ENCODE results near the gene LENG9.

Gene LENG9

GRCh38 chr19:54418930-54419800, 44.4 kb downstream of the LENG9 start:
- H3K36me3 ChIP-seq (ENCODE audit: control insufficient read depth, insufficient read depth, low read length), result no peaks in the 10 kb centered on the region
- peaks cover 38% of the 10 kb centered on the region for H3K27me3 ChIP-seq (ENCODE audit: control insufficient read depth, insufficient read depth, low read length)
- no peak overlapping the region for H3K4me3 ChIP-seq (ENCODE audit: low read length)
- H3K4me1 ChIP-seq (ENCODE audit: control insufficient read depth, insufficient read depth, low read length), result no peaks in the 10 kb centered on the region
- H3K27ac ChIP-seq (ENCODE audit: low read depth, low read length), result no peak overlapping the region
- no peak overlapping the region for H3K9ac ChIP-seq (ENCODE audit: low read length)

DNA sequence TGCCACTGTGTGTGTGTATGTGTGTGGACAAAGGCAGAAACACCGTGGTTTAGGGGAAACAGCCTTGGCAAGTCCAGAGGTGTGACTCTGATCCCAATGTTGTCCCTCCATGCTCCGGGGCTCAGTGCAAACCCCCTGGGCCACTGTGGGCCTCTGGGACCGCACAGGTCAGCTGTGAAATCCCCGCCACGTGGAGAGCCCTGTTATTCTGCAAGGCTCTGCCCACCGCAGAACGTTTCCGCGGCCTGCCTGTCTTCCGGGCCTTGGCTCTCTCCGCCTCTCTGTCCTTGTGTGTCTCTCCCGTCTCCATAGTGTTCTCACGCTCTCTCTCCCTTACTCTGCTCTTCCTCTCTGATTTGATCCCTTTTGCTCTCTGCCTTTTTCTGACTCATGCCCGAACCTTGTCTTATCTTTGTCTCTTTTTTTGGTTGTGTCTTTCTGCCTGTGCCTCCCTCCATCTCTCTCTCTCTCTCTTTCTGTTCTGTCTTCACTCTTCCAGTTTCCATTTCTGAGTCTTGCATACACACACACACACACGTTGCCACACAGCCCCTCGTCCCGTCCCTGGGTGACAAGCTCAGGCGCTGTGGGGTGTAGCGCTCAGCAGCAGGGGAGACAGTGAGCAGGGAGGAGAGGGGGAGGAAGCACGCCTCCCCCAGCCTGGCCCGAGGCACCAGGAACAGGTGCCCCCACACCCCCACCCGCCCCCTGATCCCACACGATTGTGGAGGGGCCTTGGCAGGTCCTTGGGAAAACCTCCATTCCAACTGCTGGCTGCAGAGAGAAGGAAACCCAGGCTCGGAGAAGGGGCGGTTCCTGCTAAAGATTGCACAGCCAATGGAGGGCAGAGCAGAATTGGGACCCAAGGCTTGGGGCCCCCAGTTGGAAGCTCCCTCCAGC, 45.3 kb downstream of the LENG9 start:
- Histone ChIP-seq H3K4me1 (ENCODE audit: control insufficient read depth, insufficient read depth, low read length) (no peaks in the 10 kb centered on the region), H3K36me3 (ENCODE audit: control insufficient read depth, insufficient read depth, low read length) (no peaks in the 10 kb centered on the region), H3K4me3 (ENCODE audit: low read length) (no peak overlapping the region), H3K9ac (ENCODE audit: low read length) (no peak overlapping the region), H3K27me3 (ENCODE audit: control insufficient read depth, insufficient read depth, low read length) (peaks cover 38% of the 10 kb centered on the region), H3K27ac (ENCODE audit: low read depth, low read length) (no peak overlapping the region)

- Histone ChIP-seq H3K4me1 (ENCODE audit: control insufficient read depth, insufficient read depth, low read length) (no peaks in the 10 kb centered on the region), H3K9ac (ENCODE audit: low read length) (no peak overlapping the region), H3K4me3 (ENCODE audit: low read length) (no peak overlapping the region), H3K36me3 (ENCODE audit: control insufficient read depth, insufficient read depth, low read length) (no peaks in the 10 kb centered on the region), H3K27ac (ENCODE audit: low read depth, low read length) (no peak overlapping the region), H3K27me3 (ENCODE audit: control insufficient read depth, insufficient read depth, low read length) (peaks cover 40% of the 10 kb centered on the region)
Measured at GRCh38 chr19:54416695-54417491, 46.7 kb downstream of the LENG9 start.

- H3K4me1 ChIP-seq (ENCODE audit: control insufficient read depth, insufficient read depth, low read length), result no peaks in the 10 kb centered on the region
- no peaks in the 10 kb centered on the region for H3K36me3 ChIP-seq (ENCODE audit: control insufficient read depth, insufficient read depth, low read length)
- H3K9ac ChIP-seq (ENCODE audit: low read length), result no peak overlapping the region
- H3K27ac ChIP-seq (ENCODE audit: low read depth, low read length), result no peak overlapping the region
- H3K4me3 ChIP-seq (ENCODE audit: low read length), result peak overlapping the region; percentile 8
- peaks cover 40% of the 10 kb centered on the region for H3K27me3 ChIP-seq (ENCODE audit: control insufficient read depth, insufficient read depth, low read length)
Measured at GRCh38 chr19:54415901-54416673, 47.5 kb downstream of the LENG9 start.

- Histone ChIP-seq H3K9ac (ENCODE audit: low read length) (no peak within 1 kb of the TSS), H3K27ac (ENCODE audit: low read depth, low read length) (no peak within 1 kb of the TSS), H3K36me3 (ENCODE audit: control insufficient read depth, insufficient read depth, low read length) (no peaks in the 10 kb centered on the region), H3K27me3 (ENCODE audit: control insufficient read depth, insufficient read depth, low read length) (peaks cover 36% of the 10 kb centered on the region), H3K4me1 (ENCODE audit: control insufficient read depth, insufficient read depth, low read length) (no peaks in the 10 kb centered on the region), H3K4me3 (ENCODE audit: low read length) (peak within 1 kb of the TSS; percentile 8)
Measured at GRCh38 chr19:54415208-54415900, 48.2 kb downstream of the LENG9 start, which contains the start of gene TTYH1. Gene TTYH1 (plus strand): TSS chr19:54415464. CDS start chr19:54415553, 89 bp downstream.

GRCh38 chr19:54414156-54414555, 49.4 kb downstream of the LENG9 start:
- no peaks in the 10 kb centered on the region for H3K36me3 ChIP-seq (ENCODE audit: control insufficient read depth, insufficient read depth, low read length)
- no peak overlapping the region for H3K9ac ChIP-seq (ENCODE audit: low read length)
- no peak overlapping the region for H3K4me3 ChIP-seq (ENCODE audit: low read length)
- H3K27ac ChIP-seq (ENCODE audit: low read depth, low read length), result no peak overlapping the region
- peaks cover 31% of the 10 kb centered on the region for H3K27me3 ChIP-seq (ENCODE audit: control insufficient read depth, insufficient read depth, low read length)
- no peaks in the 10 kb centered on the region for H3K4me1 ChIP-seq (ENCODE audit: control insufficient read depth, insufficient read depth, low read length)

DNA sequence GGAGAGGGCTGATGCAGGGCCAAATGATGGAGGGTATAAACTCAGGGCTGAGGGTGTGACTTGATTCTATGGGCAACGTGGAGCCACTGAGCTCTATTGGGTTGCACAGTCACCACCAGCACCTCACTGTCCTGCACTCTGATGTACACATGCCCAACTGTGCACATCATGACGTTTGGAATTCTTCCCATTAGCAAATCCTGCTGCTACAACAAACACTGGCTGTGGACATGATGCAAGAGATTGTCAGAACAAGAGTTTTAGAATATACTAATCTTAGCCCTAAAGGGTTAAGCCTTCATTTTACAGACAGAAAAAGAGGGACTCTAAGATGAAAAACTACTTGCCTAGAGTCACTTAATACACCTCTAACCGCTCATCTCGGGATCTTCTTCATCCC, 50.7 kb downstream of the LENG9 start:
- H3K36me3 ChIP-seq (ENCODE audit: control insufficient read depth, insufficient read depth, low read length), result no peaks in the 10 kb centered on the region
- no peak overlapping the region for H3K27ac ChIP-seq (ENCODE audit: low read depth, low read length)
- peaks cover 27% of the 10 kb centered on the region for H3K27me3 ChIP-seq (ENCODE audit: control insufficient read depth, insufficient read depth, low read length)
- H3K4me3 ChIP-seq (ENCODE audit: low read length), result no peak overlapping the region
- H3K4me1 ChIP-seq (ENCODE audit: control insufficient read depth, insufficient read depth, low read length), result no peaks in the 10 kb centered on the region
- no peak overlapping the region for H3K9ac ChIP-seq (ENCODE audit: low read length)

Measured in rectal smooth muscle tissue (tissue), 1 donor.